Mesenteric fat pad (tissue), 1 donor: ENCODE measurements around the gene IGFBP7. TPM values are rescaled to one million over a fixed set of nuclear protein-coding genes. Genes with fewer than 3 reads are reported as not detected.

ENCODE experiments used
- DNase-seq: peaks from one replicate; pipeline ENCODE4 v3.0.0-alpha.2; 2020; ENCODE audit warnings: low spot score
- long read RNA-seq: library from polyadenylated mRNA; unstranded; transcript quantifications from one replicate; pipeline ENCODE4 v2.0.0, GENCODE V29; 2020
- total RNA-seq: library from RNA; stranded (reverse); fragmentation: NEBNext Ultra II Directional; extraction: Animal tissue kit (Norgen Biotek cat#: 25700); gene quantifications from one replicate; pipeline ENCODE4 v1.2.1, GENCODE V29; 2021
- donor health status: DM: yes; HTN: yes; CAD: no.

IGFBP7 gene
- total RNA-seq, result 558 TPM
- long read RNA-seq, transcript IGFBP7-201 (5 exons, 1,427 nt), result major isoform, 170 of 212 reads
- long read RNA-seq, partial matches to known transcripts, result 6 of 212 reads
- long read RNA-seq, other reads (novel, unspliced or antisense), result 33 of 212 reads

- no peak for DNase-seq
Observed at GRCh38 chr4:57109847-57110639, at the start of gene IGFBP7. Gene IGFBP7 (minus strand): TSS chr4:57110385. CDS start chr4:57110351, 34 bp downstream.

GRCh38 chr4:57159866-57160265 is 49.7 kb upstream of the IGFBP7 start:
- no peak for DNase-seq

GRCh38 chr4:57158762-57159161 is 48.6 kb upstream of the IGFBP7 start:
- no peak for DNase-seq

DNA sequence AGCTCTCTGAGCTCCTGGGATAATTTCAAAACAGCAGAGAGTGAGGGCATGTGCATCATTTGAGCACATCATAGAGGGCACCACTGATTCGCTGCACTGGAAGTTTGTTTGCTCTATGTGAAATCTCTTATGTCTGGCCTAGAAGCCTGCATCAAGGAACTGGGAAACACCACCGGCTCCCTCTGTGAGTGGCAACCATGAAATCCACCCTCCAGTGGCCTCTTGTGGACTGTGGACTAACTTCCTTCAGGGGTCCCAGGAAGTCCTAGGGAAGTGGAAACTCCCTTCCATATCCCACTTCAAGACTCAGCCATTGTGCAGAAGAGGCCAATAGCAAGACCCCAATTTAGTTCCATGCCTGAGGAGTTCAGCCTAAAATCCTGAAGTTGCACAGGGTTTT is 48.0 kb upstream of the IGFBP7 start:
- DNase-seq, result no peak

GRCh38 chr4:57157596-57158137 is 47.5 kb upstream of the IGFBP7 start:
- DNase-seq, result no peak

GRCh38 chr4:57156242-57156990 is 46.2 kb upstream of the IGFBP7 start:
- no peak for DNase-seq

- DNase-seq, result no peak
Observed at GRCh38 chr4:57154926-57155325, 44.7 kb upstream of the IGFBP7 start.

DNA sequence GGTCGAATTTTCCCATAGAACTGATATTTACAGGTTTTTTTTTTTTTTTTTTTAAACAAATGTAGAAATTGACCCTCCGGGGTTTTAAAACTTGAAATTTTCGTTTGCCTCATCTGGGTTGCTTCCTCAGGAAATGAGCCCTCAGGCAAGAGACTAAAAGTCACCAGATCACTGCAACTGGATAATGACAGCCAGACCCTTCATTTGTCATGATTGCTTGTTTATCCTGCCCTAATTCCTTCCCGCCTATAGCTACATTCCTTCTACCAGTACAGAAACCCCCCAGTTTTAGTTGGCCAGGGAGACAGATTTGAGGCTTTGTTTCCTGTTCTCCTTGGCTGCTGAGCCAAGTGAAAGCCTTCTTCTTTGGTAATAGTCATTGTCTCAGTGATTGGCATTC is 44.0 kb upstream of the IGFBP7 start:
- DNase-seq, result no peak

- DNase-seq, result no peak
Observed at GRCh38 chr4:57153207-57153606, 43.0 kb upstream of the IGFBP7 start.

DNA sequence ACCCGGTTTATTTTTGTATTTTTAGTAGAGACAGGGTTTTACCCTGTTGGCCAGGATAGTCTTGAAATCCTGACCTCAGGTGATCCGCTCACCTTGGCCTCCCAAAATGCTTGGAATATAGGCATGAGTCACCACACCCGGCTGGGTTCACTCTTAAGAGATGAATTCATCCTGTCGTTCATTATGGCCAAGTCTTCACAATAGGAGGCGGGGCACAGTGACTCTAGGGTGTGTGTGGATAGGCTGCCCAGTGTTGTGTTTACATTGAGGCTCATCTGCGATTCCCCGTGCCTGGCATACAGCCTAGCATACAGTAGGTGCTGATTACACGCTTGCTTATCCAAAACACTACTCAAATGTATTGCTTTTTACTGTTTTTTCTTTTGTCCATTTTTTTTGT is 41.3 kb upstream of the IGFBP7 start:
- no peak for DNase-seq

- no peak for DNase-seq
Observed at GRCh38 chr4:57149833-57150232, 39.6 kb upstream of the IGFBP7 start.

DNA sequence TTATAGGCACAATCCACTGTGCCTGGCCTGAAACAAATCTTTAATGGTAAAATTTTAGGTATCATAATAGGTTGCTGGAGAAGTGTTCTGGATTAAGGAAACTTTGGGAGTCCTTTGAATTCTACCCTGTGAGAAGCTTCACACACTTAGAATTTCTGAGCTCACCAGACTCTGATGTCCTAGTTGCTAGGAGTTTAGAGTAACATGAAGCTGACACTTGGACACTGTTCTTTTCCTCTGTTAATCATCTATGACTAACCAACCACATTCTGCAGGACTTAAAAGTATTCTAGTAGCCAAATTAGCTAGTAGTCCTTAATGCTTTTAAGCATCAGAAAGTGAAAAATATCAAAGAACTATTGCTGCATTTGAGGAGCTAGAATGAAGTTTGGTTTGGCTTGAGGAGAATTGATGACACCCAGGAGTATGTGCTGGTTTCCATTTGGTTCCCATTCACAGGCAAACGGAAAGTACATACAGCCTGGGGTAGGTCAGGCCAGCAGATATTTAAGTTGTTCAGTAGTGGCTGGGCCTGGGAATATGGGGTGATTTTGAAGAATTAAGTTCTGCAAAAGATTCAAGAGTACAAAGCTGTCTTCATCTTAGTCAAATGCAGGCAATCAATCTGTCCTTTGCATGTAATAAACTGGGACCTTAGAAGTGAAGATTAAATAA is 38.8 kb upstream of the IGFBP7 start:
- DNase-seq, result no peak

GRCh38 chr4:57148177-57148576 is 38.0 kb upstream of the IGFBP7 start:
- no peak for DNase-seq

DNA sequence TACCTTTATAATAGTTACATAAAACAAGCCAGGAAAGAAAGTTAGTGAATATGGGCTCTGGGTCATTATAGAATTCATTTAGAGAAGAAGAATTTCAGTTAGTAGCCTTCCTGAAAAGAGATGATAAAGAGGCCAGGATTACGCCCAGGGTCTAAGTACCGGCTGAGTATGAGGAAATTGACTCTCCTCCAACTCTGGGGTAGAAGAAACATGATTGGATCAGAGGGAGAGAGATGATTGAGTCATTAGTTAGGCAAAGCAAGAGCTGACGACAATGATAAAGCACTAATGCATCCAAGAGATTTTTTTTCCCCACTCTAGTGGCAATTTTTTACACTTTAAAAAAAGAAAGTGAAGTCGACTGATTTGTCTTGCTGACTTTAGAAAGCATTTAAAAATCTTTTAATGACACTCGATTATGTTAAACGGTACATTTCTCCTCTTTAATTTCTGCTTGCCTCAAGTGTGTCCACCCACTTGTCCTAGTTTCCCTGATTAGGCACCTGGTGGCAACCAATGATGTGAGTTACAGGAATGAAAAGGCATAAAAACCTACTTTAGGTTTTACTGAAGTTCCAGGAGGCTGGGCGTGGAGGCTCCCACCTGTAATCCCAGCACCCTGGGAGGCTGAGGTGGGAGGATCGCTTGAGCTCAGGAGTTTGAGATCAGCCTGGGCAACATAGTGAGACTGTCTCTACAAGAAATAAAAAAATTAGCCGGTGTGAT is 37.3 kb upstream of the IGFBP7 start:
- no peak for DNase-seq

DNA sequence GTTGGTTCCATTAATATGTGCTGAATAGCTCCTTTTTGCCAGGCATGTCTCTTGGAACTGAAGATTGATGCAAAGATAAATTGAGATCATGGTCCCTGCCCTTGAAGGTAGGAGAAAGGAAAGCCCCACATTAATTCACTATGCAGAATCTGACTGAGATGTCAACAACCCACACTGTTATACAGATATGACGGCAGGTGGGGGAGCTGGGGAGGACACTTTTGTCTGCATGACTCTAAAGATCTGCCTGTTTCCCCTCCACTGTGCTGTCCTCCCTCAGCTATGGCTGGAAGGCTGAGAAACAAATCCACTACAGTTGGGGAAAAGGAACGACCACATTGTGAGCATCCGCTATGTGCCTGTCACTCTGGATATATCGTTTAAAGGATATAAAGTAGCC is 36.3 kb upstream of the IGFBP7 start:
- DNase-seq, result no peak

DNA sequence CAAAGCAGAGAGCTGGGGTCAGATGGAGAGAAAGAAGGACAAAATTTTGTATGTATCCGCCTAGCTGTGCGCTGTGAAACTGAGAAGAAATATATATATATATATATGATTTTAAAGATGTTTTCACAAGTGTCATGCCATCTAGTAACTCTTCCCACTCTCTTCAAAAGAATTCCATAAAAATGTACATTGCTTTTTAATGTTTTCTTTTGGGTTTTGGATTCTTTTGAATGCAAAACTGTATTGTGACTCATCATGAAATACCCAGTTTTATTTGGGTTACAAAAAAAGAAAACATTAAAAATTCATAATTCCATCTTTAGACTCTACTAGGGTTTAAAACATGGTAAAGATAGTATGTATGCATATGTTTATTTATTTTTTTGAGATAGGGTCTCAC is 34.3 kb upstream of the IGFBP7 start:
- DNase-seq, result no peak

- no peak for DNase-seq
Observed at GRCh38 chr4:57139783-57140182, 29.6 kb upstream of the IGFBP7 start.

DNA sequence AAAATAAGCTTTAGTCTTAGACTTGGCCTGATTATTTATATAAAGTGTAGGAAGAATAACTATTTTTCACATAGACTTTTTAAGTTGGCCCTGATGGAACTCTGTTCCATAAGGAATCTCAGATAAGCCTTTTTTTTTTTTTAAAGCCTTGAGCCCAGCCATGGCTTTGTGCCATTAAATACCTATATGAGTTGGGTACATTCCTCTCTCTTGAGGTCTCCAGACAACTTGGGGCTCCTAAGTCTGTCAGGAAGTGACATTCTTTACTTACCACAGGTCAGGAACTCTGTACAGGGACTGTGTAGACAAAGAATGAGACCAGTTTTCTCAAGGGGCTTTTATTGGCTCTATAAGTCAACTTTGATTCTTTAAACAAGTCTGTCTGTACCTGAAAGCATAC is 27.1 kb upstream of the IGFBP7 start:
- no peak for DNase-seq

DNA sequence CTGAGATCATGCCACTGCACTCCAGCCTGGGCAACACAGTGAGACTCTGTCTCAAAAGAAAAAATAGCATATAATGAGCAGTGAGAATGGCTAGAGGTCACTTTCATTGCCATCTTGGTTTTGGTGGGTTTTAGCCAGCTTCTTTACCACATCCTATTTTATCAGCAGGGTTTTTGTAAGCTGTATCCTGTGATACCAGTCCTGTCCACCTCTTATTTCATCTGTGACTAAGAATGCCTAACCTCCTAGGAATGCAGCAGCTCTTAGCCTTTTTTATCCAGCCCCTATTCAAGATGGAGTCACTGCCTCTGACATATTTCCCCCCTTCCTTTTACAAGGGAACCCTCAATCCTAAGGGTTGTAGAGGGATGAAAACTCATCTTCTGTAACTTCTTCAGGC is 26.1 kb upstream of the IGFBP7 start:
- no peak for DNase-seq

- DNase-seq, result no peak
Observed at GRCh38 chr4:57132743-57133137, 22.6 kb upstream of the IGFBP7 start.
